Upper lobe of left lung (tissue), 6 donors: ENCODE results near the gene ACSM2A. TPM values are rescaled to one million over a fixed set of nuclear protein-coding genes. Genes with fewer than 3 reads are reported as not detected.
"Not testable (repeated sequence)": the region's sequence is repeated elsewhere in the genome, so short reads cannot be mapped to it uniquely, and the experiment has no call there.

Source experiments
- ATAC-seq, 2 donors: fragments of 200-7000 bp; cut with Tn5 transposase; one replicate each; pipeline ENCODE4 v1.9.1; 2022; ENCODE audit warnings: mild to moderate bottlenecking in 2 of 2, moderate library complexity in 2 of 2; ENCODE audit not compliant: low FRiP score in 2 of 2
- DNase-seq, 2 donors: peaks; one replicate each; pipeline ENCODE4 v3.0.0-alpha.2; 2019 to 2020
- H3K27ac ChIP-seq, 4 donors: fragments of 200-600 bp; sonication (generic); one replicate each; pipeline ENCODE4 v1.5.1; 2016 to 2019
- H3K27me3 ChIP-seq, 4 donors: fragments of 200-600 bp; sonication (generic); one replicate each; pipeline ENCODE4 v1.5.1; 2017 to 2019
- H3K36me3 ChIP-seq, 4 donors: fragments of 200-600 bp; sonication (generic); one replicate each; pipeline ENCODE4 v1.5.1; 2016 to 2019
- H3K4me1 ChIP-seq, 4 donors: fragments of 200-600 bp; sonication (generic); one replicate each; pipeline ENCODE4 v1.5.1; 2018 to 2019
- H3K4me3 ChIP-seq, 4 donors: fragments of 200-600 bp; sonication (generic); one replicate each; pipeline ENCODE4 v1.5.1; 2017 to 2019; ENCODE audit warnings: mild to moderate bottlenecking in 2 of 4, moderate library complexity in 1 of 4
- H3K9me3 ChIP-seq, 4 donors: fragments of 200-600 bp; sonication (generic); one replicate each; pipeline ENCODE4 v1.5.1; 2018 to 2019
- CTCF ChIP-seq, 6 experiments: fragments of 450-650 bp in 4 of 6; fragments of 200-600 bp in 2 of 6; sonication (generic) in 2 of 6; IDR thresholded peaks; one replicate each; pipeline ENCODE4 v1.5.1; 2016 to 2019; ENCODE audit warnings: antibody characterized with exemption in 6 of 6
- EP300 ChIP-seq, 4 donors: sonication (generic); formaldehyde crosslinking; IDR thresholded peaks; one replicate each; pipeline ENCODE4 v1.5.1; 2017; ENCODE audit warnings: antibody characterized with exemption in 4 of 4, control low read depth in 2 of 4
- POLR2A ChIP-seq, 4 donors: fragments of 450-650 bp; IDR thresholded peaks; one replicate each; pipeline ENCODE4 v1.5.1; 2016 to 2017; ENCODE audit warnings: antibody characterized with exemption in 4 of 4, mild to moderate bottlenecking in 2 of 4
- POLR2AphosphoS5 ChIP-seq, 2 donors: sonication (generic); formaldehyde crosslinking; IDR thresholded peaks; one replicate each; pipeline ENCODE4 v1.5.1; 2017; ENCODE audit warnings: antibody characterized with exemption in 2 of 2
- WGBS, 2 donors: methylation state at CpG; one replicate each; pipeline ENCODE4 v1.1.5; 2017 to 2018; 5-methylcytosine and 5-hydroxymethylcytosine counted together
- total RNA-seq, 6 donors: library from RNA; depleted of rRNA in 4 of 6; stranded (reverse); fragments of >200 nt in 4 of 6; gene quantifications; one replicate each; pipeline versions ENCODE4 v1.1.0 to v1.2.1, GENCODE V29; 2016 to 2021
- donor health status: DM: no; HTN: no; CAD: no; lungs with moderate emphysema.
- donor health status: DM: no; HTN: yes; CAD: no; lungs with severe emphysema.

The ACSM2A gene
- total RNA-seq, 6 donors from 2014 or later: 0.34 TPM; not detected in 5

DNA sequence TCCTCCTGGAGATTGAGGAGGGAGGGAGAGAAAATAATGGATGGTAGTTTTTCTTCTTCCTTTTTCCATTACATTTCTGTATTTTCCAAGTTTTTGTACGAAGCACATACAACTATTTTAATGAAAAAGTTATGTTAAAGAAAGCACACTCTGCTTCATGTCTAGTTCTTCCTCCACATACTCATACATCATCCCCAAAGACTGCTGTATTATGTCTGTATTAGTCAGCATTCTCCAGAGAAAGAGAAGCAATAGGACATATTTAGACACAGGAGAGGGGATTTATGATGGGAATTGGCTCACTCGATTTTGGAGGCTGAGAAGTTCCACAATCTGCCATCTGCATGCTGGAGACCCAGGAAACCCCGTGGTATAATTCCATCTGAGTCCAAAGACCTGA, 10.1 kb upstream of the ACSM2A start:
- Histone ChIP-seq H3K9me3 (no peaks in the 10 kb centered on the region), H3K4me1 (no peaks in the 10 kb centered on the region), H3K27me3 (no peaks in the 10 kb centered on the region), H3K27ac (no peak overlapping the region), H3K4me3 (no peak overlapping the region), H3K36me3 (no peaks in the 10 kb centered on the region)
- ATAC-seq (no peak), DNase-seq (no peak)
- TF ChIP-seq CTCF (IDR thresholded peaks at IDR 0.05): no peak
- TF ChIP-seq POLR2AphosphoS5 (IDR thresholded peaks at IDR 0.05): no peak
- TF ChIP-seq POLR2A (IDR thresholded peaks at IDR 0.05): no peak
- TF ChIP-seq EP300 (IDR thresholded peaks at IDR 0.05): no peak
- 72 to 81% methylated on average over 3 of the region's 3 CpGs for WGBS, 2 donors

GRCh38 chr16:20441859-20442258, 9.5 kb upstream of the ACSM2A start:
- not testable (repeated sequence) for ATAC-seq, H3K27ac ChIP-seq, H3K36me3 ChIP-seq, H3K27me3 ChIP-seq, DNase-seq, H3K4me1 ChIP-seq, H3K9me3 ChIP-seq, H3K4me3 ChIP-seq
- WGBS, 2 donors: 67 to 89% methylated on average over 2 of the region's 4 CpGs

DNA sequence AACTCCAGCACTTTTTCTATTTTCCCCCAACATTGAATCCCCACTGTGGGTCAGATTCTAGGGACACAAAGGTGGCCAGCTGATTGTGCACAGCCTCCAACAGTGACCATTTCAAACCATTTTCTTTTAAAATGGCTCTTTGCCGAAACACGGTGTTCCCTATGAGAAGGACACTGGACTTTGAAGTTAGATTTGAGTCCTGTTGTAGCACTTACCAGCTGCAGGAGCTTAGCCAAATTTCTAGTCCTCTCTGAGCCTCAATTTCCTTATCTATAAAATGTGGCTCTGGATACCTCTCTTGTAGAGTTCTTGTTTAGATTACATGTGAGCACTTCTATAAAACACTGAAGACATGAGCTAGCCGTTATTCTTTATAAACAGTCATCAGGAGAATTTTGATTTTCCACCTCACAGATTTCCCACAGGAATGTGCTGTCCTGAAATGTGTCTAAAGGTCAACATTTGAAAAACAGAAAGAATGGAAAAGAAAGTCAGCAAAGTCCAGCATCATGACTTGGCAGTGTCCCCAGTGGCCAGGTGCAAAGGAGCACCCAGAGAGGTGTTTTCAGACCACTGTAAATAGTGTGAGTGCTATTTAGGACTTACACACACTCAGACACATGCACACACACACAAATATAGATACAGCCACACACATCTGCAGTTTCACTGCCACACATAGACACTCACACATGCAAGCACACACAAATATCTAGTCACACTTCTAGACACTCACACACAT, 4.5 kb upstream of the ACSM2A start:
- not testable (repeated sequence) for H3K4me1 ChIP-seq, ATAC-seq, H3K36me3 ChIP-seq, H3K4me3 ChIP-seq, DNase-seq, H3K27me3 ChIP-seq, H3K9me3 ChIP-seq, H3K27ac ChIP-seq
- no CpG with 5 or more reads among the region's 3 CpGs for WGBS, 2 donors

- no CpG with 5 or more reads among the region's 5 CpGs for WGBS, 2 donors
- not testable (repeated sequence) for H3K27me3 ChIP-seq, DNase-seq
Measured at GRCh38 chr16:20453633-20454032, 2.3 kb downstream of the ACSM2A start.

GRCh38 chr16:20459227-20459626, 7.9 kb downstream of the ACSM2A start:
- not testable (repeated sequence) for DNase-seq, ATAC-seq
- WGBS, 2 donors: 93 to 94% methylated on average over 2 of the region's 2 CpGs

More at GRCh38 chr16:20453633-20454032, 2.3 kb downstream of the ACSM2A start:
- not testable (repeated sequence) for H3K9me3 ChIP-seq, H3K4me1 ChIP-seq, H3K4me3 ChIP-seq, H3K36me3 ChIP-seq, ATAC-seq, H3K27ac ChIP-seq

DNA sequence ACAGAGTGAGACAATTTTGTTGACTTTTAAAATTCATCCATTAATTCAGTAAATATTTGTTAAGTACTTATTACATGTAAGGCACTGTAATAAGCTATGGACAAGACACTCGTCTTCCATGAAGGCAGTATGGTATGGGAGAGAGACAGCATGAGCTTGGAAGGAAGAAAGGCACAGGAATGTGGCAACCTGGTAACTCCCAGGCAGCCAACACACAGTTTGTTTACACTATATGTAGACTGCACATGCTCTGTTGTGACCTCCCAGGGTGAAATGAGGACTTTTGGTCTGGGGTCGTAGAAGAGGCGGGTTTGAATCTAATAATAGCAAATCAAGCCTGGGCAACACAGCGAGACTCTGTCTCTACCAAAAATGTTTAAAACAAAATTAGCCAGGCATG, 9.0 kb downstream of the ACSM2A start:
- H3K27ac ChIP-seq, H3K36me3 ChIP-seq, H3K27me3 ChIP-seq, H3K4me1 ChIP-seq, DNase-seq, H3K9me3 ChIP-seq, H3K4me3 ChIP-seq, ATAC-seq: not testable (repeated sequence)
- 84 to 88% methylated on average over 3 to 4 of the region's 4 CpGs for WGBS, 2 donors

More at GRCh38 chr16:20459227-20459626, 7.9 kb downstream of the ACSM2A start:
- not testable (repeated sequence) for H3K4me1 ChIP-seq, H3K4me3 ChIP-seq, H3K27me3 ChIP-seq, H3K9me3 ChIP-seq, H3K27ac ChIP-seq, H3K36me3 ChIP-seq

GRCh38 chr16:20468954-20469353, 17.6 kb downstream of the ACSM2A start:
- not testable (repeated sequence) for DNase-seq, H3K4me3 ChIP-seq, H3K36me3 ChIP-seq, H3K4me1 ChIP-seq, H3K27me3 ChIP-seq, H3K27ac ChIP-seq, ATAC-seq, H3K9me3 ChIP-seq

- not testable (repeated sequence) for H3K27me3 ChIP-seq, ATAC-seq, H3K4me1 ChIP-seq, H3K36me3 ChIP-seq, H3K4me3 ChIP-seq, H3K27ac ChIP-seq, H3K9me3 ChIP-seq, DNase-seq
- 93% methylated on average over 2 of the region's 2 CpGs; no CpG with 5 or more reads in 1 of the 2 donors for WGBS, 2 donors
Measured at GRCh38 chr16:20469930-20470329, 18.6 kb downstream of the ACSM2A start.

- H3K27ac ChIP-seq, H3K36me3 ChIP-seq, H3K4me1 ChIP-seq, H3K9me3 ChIP-seq, H3K4me3 ChIP-seq, H3K27me3 ChIP-seq, ATAC-seq, DNase-seq: not testable (repeated sequence)
- WGBS, 2 donors: 80 to 88% methylated on average over 1 of the region's 1 CpG
Measured at GRCh38 chr16:20470732-20471131, 19.4 kb downstream of the ACSM2A start.

- DNase-seq, H3K27me3 ChIP-seq, H3K27ac ChIP-seq, ATAC-seq, H3K9me3 ChIP-seq, H3K36me3 ChIP-seq, H3K4me1 ChIP-seq, H3K4me3 ChIP-seq: not testable (repeated sequence)
- WGBS, 2 donors: 21 to 25% methylated on average over 2 of the region's 2 CpGs
Measured at GRCh38 chr16:20477188-20477744, 25.9 kb downstream of the ACSM2A start.

DNA sequence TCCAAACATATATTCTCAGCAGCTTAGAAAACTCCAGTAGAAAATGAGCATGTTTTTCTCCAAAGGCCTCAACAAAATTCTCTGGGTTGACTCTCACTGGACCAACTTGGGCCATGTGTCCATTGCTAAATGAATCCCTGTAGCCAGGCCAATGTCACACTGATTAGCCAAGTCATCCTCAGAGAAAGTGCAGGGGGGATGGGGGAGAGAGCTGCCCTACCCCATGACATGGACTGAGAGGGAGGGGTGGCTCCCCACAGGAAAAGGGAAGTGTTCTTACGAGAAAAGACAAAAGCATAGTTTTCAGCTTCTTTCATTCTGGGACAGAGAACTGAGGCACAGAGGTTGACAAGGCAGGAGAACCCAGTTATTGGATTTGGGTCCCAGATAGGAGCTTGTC, 32.7 kb downstream of the ACSM2A start:
- not testable (repeated sequence) for H3K27me3 ChIP-seq, DNase-seq, H3K27ac ChIP-seq, H3K4me3 ChIP-seq, H3K9me3 ChIP-seq, H3K4me1 ChIP-seq, H3K36me3 ChIP-seq
- 33% methylated on average over 1 of the region's 1 CpG; no CpG with 5 or more reads in 1 of the 2 donors for WGBS, 2 donors
- ATAC-seq: peak in 1 of 2 donors; percentile 42
